ENCODE data around the gene PMF1.
"Not testable (repeated sequence)": the region's sequence is repeated elsewhere in the genome, so short reads cannot be mapped to it uniquely, and the experiment has no call there.

GRCh38 chr1:156182010-156182779 lies 30.6 kb upstream of the PMF1 start:
- TF ChIP-seq, protein P1, sequence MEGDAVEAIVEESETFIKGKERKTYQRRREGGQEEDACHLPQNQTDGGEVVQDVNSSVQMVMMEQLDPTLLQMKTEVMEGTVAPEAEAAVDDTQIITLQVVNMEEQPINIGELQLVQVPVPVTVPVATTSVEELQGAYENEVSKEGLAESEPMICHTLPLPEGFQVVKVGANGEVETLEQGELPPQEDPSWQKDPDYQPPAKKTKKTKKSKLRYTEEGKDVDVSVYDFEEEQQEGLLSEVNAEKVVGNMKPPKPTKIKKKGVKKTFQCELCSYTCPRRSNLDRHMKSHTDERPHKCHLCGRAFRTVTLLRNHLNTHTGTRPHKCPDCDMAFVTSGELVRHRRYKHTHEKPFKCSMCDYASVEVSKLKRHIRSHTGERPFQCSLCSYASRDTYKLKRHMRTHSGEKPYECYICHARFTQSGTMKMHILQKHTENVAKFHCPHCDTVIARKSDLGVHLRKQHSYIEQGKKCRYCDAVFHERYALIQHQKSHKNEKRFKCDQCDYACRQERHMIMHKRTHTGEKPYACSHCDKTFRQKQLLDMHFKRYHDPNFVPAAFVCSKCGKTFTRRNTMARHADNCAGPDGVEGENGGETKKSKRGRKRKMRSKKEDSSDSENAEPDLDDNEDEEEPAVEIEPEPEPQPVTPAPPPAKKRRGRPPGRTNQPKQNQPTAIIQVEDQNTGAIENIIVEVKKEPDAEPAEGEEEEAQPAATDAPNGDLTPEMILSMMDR (IDR thresholded peaks at IDR 0.05; ENCODE audit: extremely low read depth in 1 of 2, insufficient read depth in 1 of 2, low read depth in 1 of 2, low read length in 2 of 2): not testable (repeated sequence)
- not testable (repeated sequence) for TF ChIP-seq POLR2A (IDR thresholded peaks at IDR 0.05; ENCODE audit: low read depth, low read length); EZH2 (IDR thresholded peaks at IDR 0.05; ENCODE audit: borderline replicate concordance, low read depth, low read length, severe bottlenecking)

All from endothelial cell of umbilical vein (primary cell).